Measurements from ENCODE around the gene HEXD. TPM values are rescaled to one million over a fixed set of nuclear protein-coding genes. Genes with fewer than 3 reads are reported as not detected.

Gene HEXD
- total RNA-seq, 6 donors from 2014 or later: 33.7 to 250 (median 43.4) TPM

DNA sequence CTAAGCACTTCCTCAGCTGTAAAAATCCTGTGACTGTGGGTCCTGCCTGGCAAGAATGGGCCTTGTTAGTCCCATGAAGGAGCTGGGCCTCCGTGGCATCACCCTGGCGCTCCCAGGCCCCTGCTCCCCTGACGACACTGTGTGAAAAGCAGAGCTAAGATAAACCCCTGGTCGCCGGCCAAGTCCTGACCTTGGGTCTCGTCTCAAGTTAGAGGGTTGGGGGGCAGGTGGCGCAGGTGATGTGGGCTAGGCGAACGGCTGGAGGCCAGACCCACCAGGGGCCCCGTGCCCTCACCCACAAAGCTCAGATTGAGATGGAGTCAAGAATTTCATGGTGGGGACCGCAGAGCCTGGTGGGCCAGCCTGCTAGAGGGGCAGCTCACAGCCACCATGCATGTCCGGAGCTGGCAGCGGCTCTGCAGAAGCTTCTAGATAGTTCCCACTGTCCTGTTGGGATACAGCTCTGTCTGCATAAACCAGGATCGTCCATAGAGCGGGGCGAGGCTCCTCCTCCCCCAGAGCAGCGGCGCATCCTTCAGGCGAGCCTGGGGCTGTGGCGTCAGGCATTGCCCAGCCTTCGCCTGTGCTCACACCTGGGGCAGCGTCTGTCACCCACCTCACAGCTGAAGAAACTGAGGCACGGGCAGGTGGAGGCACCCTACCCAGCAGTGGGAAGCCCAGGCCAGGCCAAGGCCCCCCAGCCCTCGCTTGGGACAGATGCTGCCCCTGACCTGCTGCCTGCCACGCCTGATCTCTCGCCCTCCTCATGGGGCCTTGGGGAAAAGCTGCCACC is 20.4 kb downstream of the HEXD start:
- Histone ChIP-seq H3K9me3 (no peaks in the 10 kb centered on the region), H3K4me1 (peaks cover 0 to 17% (median 11%) of the 10 kb centered on the region in 4 donors), H3K27me3 (no peaks in the 10 kb centered on the region), H3K36me3 (peaks cover 4 to 69% (median 47%) of the 10 kb centered on the region in 4 donors), H3K4me3 (no peak overlapping the region), H3K27ac (no peak overlapping the region)
- no peak for ATAC-seq (ENCODE audit: low FRiP score in 2 of 2)
- peak in 1 of 2 donors; percentile 68 for DNase-seq
- 67 to 90% methylated on average over 3 to 26 of the region's 26 CpGs for WGBS, 2 donors
- TF ChIP-seq POLR2A (IDR thresholded peaks at IDR 0.05) (no peak), POLR2AphosphoS5 (IDR thresholded peaks at IDR 0.05) (no peak), EP300 (IDR thresholded peaks at IDR 0.05) (no peak), CTCF (IDR thresholded peaks at IDR 0.05) (no peak)

- WGBS, 2 donors: 92 to 93% methylated on average over 7 to 25 of the region's 29 CpGs
- no peak overlapping the region for H3K27ac ChIP-seq
- TF ChIP-seq EP300 (IDR thresholded peaks at IDR 0.05) (no peak), POLR2AphosphoS5 (IDR thresholded peaks at IDR 0.05) (no peak)
- no peak for ATAC-seq (ENCODE audit: low FRiP score in 2 of 2)
- no peaks in the 10 kb centered on the region for H3K27me3 ChIP-seq
- DNase-seq: peak in 1 of 2 donors; percentile 74
- no peaks in the 10 kb centered on the region for H3K9me3 ChIP-seq
- peaks cover 0 to 17% (median 11%) of the 10 kb centered on the region in 4 donors for H3K4me1 ChIP-seq
- H3K4me3 ChIP-seq: no peak overlapping the region
- peaks cover 4 to 74% (median 48%) of the 10 kb centered on the region in 4 donors for H3K36me3 ChIP-seq
These were observed 21.2 kb downstream of the HEXD start for GRCh38 chr17:82439194-82439828.

GRCh38 chr17:82439829-82440365 is 21.8 kb downstream of the HEXD start:
- 95% methylated on average over 32 to 34 of the region's 34 CpGs for WGBS, 2 donors
- Histone ChIP-seq H3K4me1 (peaks cover 1 to 19% (median 12%) of the 10 kb centered on the region in 4 donors), H3K9me3 (no peaks in the 10 kb centered on the region), H3K27me3 (no peaks in the 10 kb centered on the region), H3K4me3 (no peak overlapping the region), H3K36me3 (peaks cover 4 to 80% (median 51%) of the 10 kb centered on the region in 4 donors), H3K27ac (peak overlapping the region in 2 of 4 donors; percentile 68 to 71)
- DNase-seq (peak in 1 of 2 donors; percentile 77), ATAC-seq (ENCODE audit: low FRiP score in 2 of 2) (no peak)
- TF ChIP-seq EP300 (IDR thresholded peaks at IDR 0.05) (no peak), POLR2A (IDR thresholded peaks at IDR 0.05) (no peak), POLR2AphosphoS5 (IDR thresholded peaks at IDR 0.05) (no peak), CTCF (IDR thresholded peaks at IDR 0.05) (no peak)

- peak overlapping the region in 3 of 4 donors; percentile 53 to 71 (median 68) for H3K27ac ChIP-seq
- DNase-seq: peak; percentile 40 to 75
These were observed 22.4 kb downstream of the HEXD start for GRCh38 chr17:82440469-82440981.

More at GRCh38 chr17:82440469-82440981, 22.4 kb downstream of the HEXD start:
- Histone ChIP-seq H3K4me3 (peak overlapping the region in 2 of 4 donors; percentile 1 to 4), H3K36me3 (peaks cover 4 to 79% (median 51%) of the 10 kb centered on the region in 4 donors), H3K4me1 (peaks cover 8 to 25% (median 18%) of the 10 kb centered on the region in 4 donors), H3K27me3 (no peaks in the 10 kb centered on the region), H3K9me3 (no peaks in the 10 kb centered on the region)
- peak in 1 of 2 donors; percentile 42 for ATAC-seq (ENCODE audit: low FRiP score in 2 of 2)
- 66 to 83% methylated on average over 19 to 22 of the region's 22 CpGs for WGBS, 2 donors
- TF ChIP-seq CTCF (IDR thresholded peaks at IDR 0.05) (no peak), POLR2AphosphoS5 (IDR thresholded peaks at IDR 0.05) (no peak), POLR2A (IDR thresholded peaks at IDR 0.05) (peak in 1 of 4 donors; percentile 16), EP300 (IDR thresholded peaks at IDR 0.05) (no peak)

Data from upper lobe of left lung (tissue), 6 donors.